ENCODE results near the gene BABAM2. TPM values are rescaled to one million over a fixed set of nuclear protein-coding genes. Genes with fewer than 3 reads are reported as not detected.

Gene BABAM2
- total RNA-seq, 1 donor from 2014 or later, result 35.3 TPM

DNA sequence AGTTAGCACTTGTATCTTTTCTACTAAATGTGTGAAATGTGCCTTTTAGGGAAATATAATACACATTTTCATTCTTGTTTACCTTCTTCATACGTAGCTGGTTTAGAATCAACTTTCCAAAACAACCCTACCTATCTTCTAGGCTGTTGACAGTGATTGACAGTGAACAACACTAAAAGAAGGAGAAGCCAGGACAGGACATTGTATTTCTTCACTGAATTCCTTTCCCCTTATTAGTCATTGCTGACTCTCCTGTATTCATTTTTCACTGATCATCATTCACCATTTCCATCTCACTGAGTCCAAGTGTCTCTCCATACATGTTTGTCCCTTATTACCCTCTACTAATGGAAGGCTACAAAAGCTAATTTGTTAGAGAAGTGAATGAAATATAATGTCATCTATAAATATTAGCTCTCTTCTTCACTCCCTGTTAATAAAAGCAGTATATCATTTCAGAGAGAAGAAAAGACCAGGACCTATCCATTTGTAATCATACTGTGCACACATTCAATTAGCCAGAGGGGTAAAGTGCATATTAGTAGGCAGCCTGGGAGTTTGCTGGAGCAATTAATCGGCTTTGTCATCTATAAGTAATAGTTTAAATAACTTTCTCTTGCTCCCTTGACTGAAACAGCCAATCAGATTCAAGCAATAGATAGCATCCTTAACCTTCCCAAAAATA is 309.6 kb downstream of the BABAM2 start:
- H3K4me3 ChIP-seq (ENCODE audit: low read depth, low read length), result no peak overlapping the region
- no peak for DNase-seq (ENCODE audit: low read depth)
- H3K27me3 ChIP-seq (ENCODE audit: control insufficient read depth, insufficient read depth, low read length), result no peaks in the 10 kb centered on the region
- no peak for TF ChIP-seq CTCF (IDR thresholded peaks at IDR 0.05; ENCODE audit: insufficient read depth, low read length, poor library complexity, severe bottlenecking)
- no peaks in the 10 kb centered on the region for H3K36me3 ChIP-seq (ENCODE audit: control insufficient read depth, insufficient read depth, low read length)

GRCh38 chr2:28201671-28202180 is 311.2 kb downstream of the BABAM2 start:
- no peak for TF ChIP-seq CTCF (IDR thresholded peaks at IDR 0.05; ENCODE audit: insufficient read depth, low read length, poor library complexity, severe bottlenecking)

GRCh38 chr2:28202719-28203118 is 312.2 kb downstream of the BABAM2 start:
- H3K36me3 ChIP-seq (ENCODE audit: control insufficient read depth, insufficient read depth, low read length), result no peaks in the 10 kb centered on the region
- no peak for DNase-seq (ENCODE audit: low read depth)
- TF ChIP-seq CTCF (IDR thresholded peaks at IDR 0.05; ENCODE audit: insufficient read depth, low read length, poor library complexity, severe bottlenecking), result no peak
- no peak overlapping the region for H3K4me3 ChIP-seq (ENCODE audit: low read depth, low read length)
- no peaks in the 10 kb centered on the region for H3K27me3 ChIP-seq (ENCODE audit: control insufficient read depth, insufficient read depth, low read length)

More at GRCh38 chr2:28201671-28202180, 311.2 kb downstream of the BABAM2 start:
- Histone ChIP-seq H3K4me3 (ENCODE audit: low read depth, low read length) (no peak overlapping the region), H3K36me3 (ENCODE audit: control insufficient read depth, insufficient read depth, low read length) (no peaks in the 10 kb centered on the region), H3K27me3 (ENCODE audit: control insufficient read depth, insufficient read depth, low read length) (no peaks in the 10 kb centered on the region)
- no peak for DNase-seq (ENCODE audit: low read depth)

DNA sequence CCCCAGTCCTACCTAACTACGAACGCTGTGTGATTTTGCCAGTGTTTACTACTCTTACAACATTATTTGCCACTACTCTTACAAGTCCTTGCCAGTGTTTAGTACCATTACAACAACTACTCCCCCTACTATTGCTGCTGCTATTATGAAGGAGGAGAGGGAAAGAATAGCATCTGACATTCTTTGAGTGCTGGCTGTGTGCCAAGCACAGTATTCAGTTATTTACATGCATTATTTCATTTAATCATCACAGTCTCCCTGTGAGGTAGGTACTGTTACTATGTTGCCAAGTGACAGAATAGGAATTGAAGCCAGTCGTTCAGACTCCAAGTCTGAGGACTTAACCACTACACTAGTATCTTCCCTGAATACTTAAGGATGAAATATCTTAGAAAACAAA is 316.2 kb downstream of the BABAM2 start:
- H3K36me3 ChIP-seq (ENCODE audit: control insufficient read depth, insufficient read depth, low read length), result no peaks in the 10 kb centered on the region
- no peak for TF ChIP-seq CTCF (IDR thresholded peaks at IDR 0.05; ENCODE audit: insufficient read depth, low read length, poor library complexity, severe bottlenecking)
- H3K4me3 ChIP-seq (ENCODE audit: low read depth, low read length), result no peak overlapping the region
- DNase-seq (ENCODE audit: low read depth), result no peak
- no peaks in the 10 kb centered on the region for H3K27me3 ChIP-seq (ENCODE audit: control insufficient read depth, insufficient read depth, low read length)

- no peak for DNase-seq (ENCODE audit: low read depth)
- Histone ChIP-seq H3K4me3 (ENCODE audit: low read depth, low read length) (no peak overlapping the region), H3K27me3 (ENCODE audit: control insufficient read depth, insufficient read depth, low read length) (no peaks in the 10 kb centered on the region), H3K36me3 (ENCODE audit: control insufficient read depth, insufficient read depth, low read length) (no peaks in the 10 kb centered on the region)
- TF ChIP-seq CTCF (IDR thresholded peaks at IDR 0.05; ENCODE audit: insufficient read depth, low read length, poor library complexity, severe bottlenecking), result no peak
Measured at GRCh38 chr2:28209261-28209691, 318.7 kb downstream of the BABAM2 start.

DNA sequence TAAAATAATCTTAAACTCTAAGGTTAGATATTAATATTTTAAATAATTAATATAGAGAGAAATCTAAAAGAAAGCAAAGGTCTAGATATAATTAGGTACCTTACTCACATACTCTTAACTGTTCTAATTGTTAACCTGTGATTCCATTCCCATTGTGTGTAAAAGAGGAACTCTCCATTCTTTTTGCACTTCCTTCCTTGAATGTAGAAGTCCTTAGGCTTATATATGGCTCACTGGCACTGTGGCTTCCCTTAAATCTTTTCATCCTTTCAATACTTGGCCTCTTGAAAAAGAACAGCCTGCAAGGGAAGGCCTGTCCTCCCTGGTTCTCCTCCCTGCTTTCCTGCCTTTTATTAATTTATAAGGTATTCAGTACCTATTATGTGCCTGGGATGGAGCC is 319.3 kb downstream of the BABAM2 start:
- no peaks in the 10 kb centered on the region for H3K27me3 ChIP-seq (ENCODE audit: control insufficient read depth, insufficient read depth, low read length)

More for the DNA sequence above, 319.3 kb downstream of the BABAM2 start:
- no peak overlapping the region for H3K4me3 ChIP-seq (ENCODE audit: low read depth, low read length)
- TF ChIP-seq CTCF (IDR thresholded peaks at IDR 0.05; ENCODE audit: insufficient read depth, low read length, poor library complexity, severe bottlenecking), result no peak
- DNase-seq (ENCODE audit: low read depth), result no peak
- H3K36me3 ChIP-seq (ENCODE audit: control insufficient read depth, insufficient read depth, low read length), result no peaks in the 10 kb centered on the region
